Testis (tissue), 3 donors: Measurements from ENCODE around the gene GP2. TPM values are rescaled to one million over a fixed set of nuclear protein-coding genes. Genes with fewer than 3 reads are reported as not detected.

Experiments used
- DNase-seq: peaks from one replicate; pipeline ENCODE4 v3.0.0-alpha.2; 2019
- H3K27ac ChIP-seq, 2 donors: fragments of 200-600 bp; sonication (generic); one replicate each; pipeline ENCODE4 v1.5.1; 2019
- H3K27me3 ChIP-seq: fragments of 200-600 bp; sonication (generic); one replicate; pipeline ENCODE4 v1.5.1; 2019
- H3K36me3 ChIP-seq: fragments of 200-600 bp; sonication (generic); one replicate; pipeline ENCODE4 v1.5.1; 2017; ENCODE audit warnings: low read depth; ENCODE audit errors: missing control alignments
- H3K4me1 ChIP-seq: fragments of 200-600 bp; sonication (generic); one replicate; pipeline ENCODE4 v1.5.1; 2019
- H3K4me3 ChIP-seq, 2 donors: fragments of 200-600 bp; sonication (generic); one replicate each; pipeline ENCODE4 v1.5.1; 2017 to 2019
- H3K9me3 ChIP-seq: fragments of 200-600 bp; sonication (generic); one replicate; pipeline ENCODE4 v1.5.1; 2017
- CTCF ChIP-seq, 3 experiments: fragments of 450-650 bp in 2 of 3; fragments of 200-600 bp in 1 of 3; sonication (generic) in 1 of 3; IDR thresholded peaks; one replicate each; pipeline ENCODE4 v1.5.1; 2016 to 2019; ENCODE audit warnings: antibody characterized with exemption in 3 of 3, mild to moderate bottlenecking in 2 of 3, moderate library complexity in 1 of 3
- POLR2A ChIP-seq: fragments of 450-650 bp; IDR thresholded peaks from one replicate; pipeline ENCODE4 v1.6.1; 2017; ENCODE audit warnings: antibody characterized with exemption, mild to moderate bottlenecking, moderate library complexity
- WGBS, 2 donors: methylation state at CpG; one replicate each; pipeline ENCODE4 v1.1.5; 2018; 5-methylcytosine and 5-hydroxymethylcytosine counted together
- intact Hi-C: fragments of 100-400 bp; cut with DNase I; formaldehyde crosslinking; loops from one replicate; pipeline ENCODE4 v1.15.1; 2023; ENCODE audit warnings: low total_unique reads
- polyA plus RNA-seq: library from polyadenylated mRNA; stranded (reverse); fragments of 350-450 nt; fragmentation: Illumina TruSeq; extraction: RNeasy Lipid Tissue Mini Kit (QIAGEN cat#74804); gene quantifications from one replicate; pipeline ENCODE4 v1.2.3, GENCODE V29; 2014; ENCODE audit warnings: low read depth, low replicate concordance; ENCODE audit not compliant: insufficient read depth
- total RNA-seq, 2 donors: library from RNA; depleted of rRNA; stranded (reverse); fragments of >200 nt; gene quantifications; one replicate each; pipeline ENCODE4 v1.2.3, GENCODE V29; 2016

The GP2 gene
- total and polyA plus RNA-seq, 3 donors from 2014 or later = 0.31 to 0.56 (median 0.45) TPM

GRCh38 chr16:20265019-20265418, 62.3 kb downstream of the GP2 start:
- no peak for TF ChIP-seq CTCF (IDR thresholded peaks at IDR 0.05)
- TF ChIP-seq POLR2A = no peak
- intact Hi-C loops = no loop called here
- no peak for DNase-seq
- Histone ChIP-seq H3K27ac (no peak overlapping the region), H3K9me3 (no peaks in the 10 kb centered on the region), H3K27me3 (no peaks in the 10 kb centered on the region), H3K4me3 (no peak overlapping the region), H3K36me3 (no peaks in the 10 kb centered on the region), H3K4me1 (no peaks in the 10 kb centered on the region)
- WGBS, 2 donors = 90 to 94% methylated on average over 4 of the region's 4 CpGs

- Histone ChIP-seq H3K27me3 (no peaks in the 10 kb centered on the region), H3K9me3 (no peaks in the 10 kb centered on the region), H3K4me3 (no peak overlapping the region), H3K27ac (no peak overlapping the region), H3K4me1 (no peaks in the 10 kb centered on the region), H3K36me3 (no peaks in the 10 kb centered on the region)
- 71 to 79% methylated on average over 12 of the region's 12 CpGs for WGBS, 2 donors
- TF ChIP-seq CTCF (IDR thresholded peaks at IDR 0.05) = no peak
- no peak for TF ChIP-seq POLR2A
- DNase-seq = no peak
- intact Hi-C loops = no loop called here
Observed at GRCh38 chr16:20263138-20263855, 64.0 kb downstream of the GP2 start.

GRCh38 chr16:20262248-20262647, 65.1 kb downstream of the GP2 start:
- Histone ChIP-seq H3K4me1 (no peaks in the 10 kb centered on the region), H3K27me3 (no peaks in the 10 kb centered on the region), H3K9me3 (no peaks in the 10 kb centered on the region), H3K4me3 (no peak overlapping the region), H3K27ac (no peak overlapping the region), H3K36me3 (no peaks in the 10 kb centered on the region)
- intact Hi-C loops = no loop called here
- TF ChIP-seq POLR2A = no peak
- TF ChIP-seq CTCF (IDR thresholded peaks at IDR 0.05) = no peak
- no peak for DNase-seq
- WGBS, 2 donors = 95 to 96% methylated on average over 9 of the region's 9 CpGs

- intact Hi-C loops = no loop called here
- H3K4me1 ChIP-seq = no peaks in the 10 kb centered on the region
- H3K36me3 ChIP-seq = no peaks in the 10 kb centered on the region
- no peak overlapping the region for H3K4me3 ChIP-seq
- TF ChIP-seq CTCF (IDR thresholded peaks at IDR 0.05) = no peak
- TF ChIP-seq POLR2A = no peak
- 82 to 85% methylated on average over 11 of the region's 11 CpGs for WGBS, 2 donors
- no peak overlapping the region for H3K27ac ChIP-seq
- H3K27me3 ChIP-seq = no peaks in the 10 kb centered on the region
- DNase-seq = no peak
- H3K9me3 ChIP-seq = no peaks in the 10 kb centered on the region
Observed at GRCh38 chr16:20260215-20261009, 66.9 kb downstream of the GP2 start.

Other genes starting within 250 kb of the GP2 start
- gene UMOD, start 25.2 kb upstream of the GP2 start, total RNA-seq = 1 to 10 TPM in 1 of 2 donors, under 1 TPM in 1; 0.43 to 3.8 TPM
- gene UMOD, start 25.2 kb upstream of the GP2 start, polyA plus RNA-seq = 0.99 TPM
- 10 to 100 TPM in 1 of 2 donors, 1 to 10 TPM in 1; 5.8 to 10.1 TPM for gene PDILT, start 77.2 kb upstream of the GP2 start, total RNA-seq
- 26.8 TPM for gene PDILT, start 77.2 kb upstream of the GP2 start, polyA plus RNA-seq
- gene ACSM5, start 82.0 kb upstream of the GP2 start, total RNA-seq = 1 to 10 TPM; 5.3 to 5.6 TPM
- gene ACSM5, start 82.0 kb upstream of the GP2 start, polyA plus RNA-seq = 2.4 TPM
- under 1 TPM in 1 of 2 donors, not detected in 1; 0.12 TPM for gene ACSM2A, start 124.0 kb upstream of the GP2 start, total RNA-seq
- gene ACSM2A, start 124.0 kb upstream of the GP2 start, polyA plus RNA-seq = 0.28 TPM
- under 1 TPM; 0.37 to 0.94 TPM for gene ACSM2B, start 248.9 kb upstream of the GP2 start, total RNA-seq
- gene ACSM2B, start 248.9 kb upstream of the GP2 start, polyA plus RNA-seq = 0.54 TPM